CD4-positive, alpha-beta T cell treated with Interleukin-6 at 100 ng/mL for 8 hours (primary cell): ENCODE measurements around the gene GAB2.

Source experiments
- DNase-seq: peaks from one replicate; pipeline ENCODE4 v3.0.0-alpha.2; 2020; ENCODE audit warnings: mixed read lengths, low spot score

Gene GAB2

DNA sequence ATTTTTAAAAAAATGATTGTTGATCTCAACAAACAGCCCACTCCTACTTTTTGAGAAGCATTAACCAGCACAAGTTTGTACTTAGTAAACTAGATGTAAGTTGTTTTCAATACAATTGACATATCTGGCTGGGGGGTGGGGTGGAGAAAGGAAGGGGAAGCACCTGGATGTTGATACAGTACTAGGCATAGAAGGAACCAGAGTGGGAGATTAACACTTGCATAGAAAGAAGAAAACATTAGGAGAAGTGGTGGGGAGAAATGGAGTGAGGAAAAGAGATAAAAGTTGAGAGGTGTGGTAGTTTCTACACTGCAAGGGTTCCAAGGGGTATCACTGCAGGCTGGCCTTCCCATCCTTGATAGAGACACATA, 10.6 kb upstream of the GAB2 start:
- DNase-seq = no peak

DNA sequence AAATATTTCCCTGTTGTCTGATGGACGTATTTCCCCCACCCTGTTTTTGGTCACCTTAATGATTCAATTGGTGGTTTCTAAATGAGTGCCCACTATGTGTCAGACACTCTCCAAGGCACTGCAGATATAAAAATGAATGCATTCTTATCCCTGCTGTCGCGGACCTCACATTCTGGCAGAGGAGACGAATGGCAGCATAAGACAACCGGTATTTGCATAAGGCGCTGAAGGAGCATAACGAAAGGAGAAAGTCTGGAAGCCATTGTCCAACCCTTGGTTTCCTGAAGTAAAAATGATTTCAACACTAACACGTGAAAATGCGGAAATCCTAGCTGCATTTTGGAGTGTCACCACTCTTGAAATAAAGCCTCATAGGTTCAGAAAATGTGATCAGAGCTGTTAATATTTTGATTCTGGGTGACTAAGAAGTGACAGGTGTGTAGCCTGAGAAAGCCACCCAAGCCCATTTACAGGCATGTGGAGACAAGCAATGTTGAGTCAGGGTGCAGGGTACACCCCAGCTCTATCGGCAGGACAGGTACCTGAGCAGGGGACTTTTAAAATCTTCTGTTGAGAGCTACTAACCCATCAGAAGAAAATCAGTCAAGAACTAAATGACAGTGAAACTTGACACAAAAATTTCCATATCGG, 10.1 kb upstream of the GAB2 start:
- no peak for DNase-seq

DNA sequence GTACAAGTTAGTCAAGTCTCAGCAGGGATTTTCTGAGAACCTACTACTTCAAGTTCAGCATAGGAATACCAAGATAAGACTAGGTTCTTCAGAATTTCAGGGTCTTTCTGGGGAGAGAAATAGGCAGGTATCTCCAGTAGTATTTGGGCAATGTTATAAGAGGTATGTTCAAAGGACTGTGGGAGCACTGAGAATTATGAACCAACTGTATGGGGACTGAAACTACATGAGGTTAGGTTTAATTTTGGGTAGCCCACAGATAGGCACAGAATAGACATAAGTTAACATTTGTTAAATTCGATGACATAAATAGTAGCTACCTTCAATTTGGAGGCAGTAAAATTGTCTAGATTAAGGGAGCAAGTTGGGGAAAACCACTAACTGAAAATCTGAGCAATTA, 9.2 kb upstream of the GAB2 start:
- no peak for DNase-seq

DNA sequence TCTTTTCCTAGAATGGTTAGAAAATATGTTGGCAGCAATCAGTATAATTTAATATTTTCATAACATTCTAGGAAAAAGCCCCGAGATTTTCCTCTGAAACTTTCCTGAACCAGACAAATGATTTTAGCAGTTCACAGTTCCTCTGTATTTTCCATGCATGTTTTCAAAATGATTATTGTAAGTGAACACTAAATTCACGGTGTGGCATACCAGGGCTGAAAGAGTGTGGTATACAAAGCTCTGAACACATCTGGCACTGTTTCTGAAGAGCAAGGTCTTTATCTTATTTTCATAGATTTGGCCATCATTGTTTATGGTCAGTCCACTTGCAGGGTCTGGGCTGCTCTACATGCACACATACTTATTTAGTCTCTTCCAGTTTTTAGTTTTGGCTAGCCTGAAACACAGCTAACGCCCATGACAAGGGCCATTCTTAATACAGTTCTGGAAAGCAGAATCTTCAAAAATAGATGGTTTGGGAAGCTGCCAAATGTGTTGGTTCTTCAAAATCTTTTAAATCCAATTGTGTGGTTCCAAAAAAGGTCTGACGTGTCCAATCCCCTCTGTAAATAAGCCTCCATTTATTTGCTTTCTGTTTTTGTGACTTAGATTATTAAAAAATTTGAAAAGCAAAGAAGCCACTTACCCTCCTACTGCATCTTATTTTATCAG, 7.9 kb upstream of the GAB2 start:
- DNase-seq = no peak

DNA sequence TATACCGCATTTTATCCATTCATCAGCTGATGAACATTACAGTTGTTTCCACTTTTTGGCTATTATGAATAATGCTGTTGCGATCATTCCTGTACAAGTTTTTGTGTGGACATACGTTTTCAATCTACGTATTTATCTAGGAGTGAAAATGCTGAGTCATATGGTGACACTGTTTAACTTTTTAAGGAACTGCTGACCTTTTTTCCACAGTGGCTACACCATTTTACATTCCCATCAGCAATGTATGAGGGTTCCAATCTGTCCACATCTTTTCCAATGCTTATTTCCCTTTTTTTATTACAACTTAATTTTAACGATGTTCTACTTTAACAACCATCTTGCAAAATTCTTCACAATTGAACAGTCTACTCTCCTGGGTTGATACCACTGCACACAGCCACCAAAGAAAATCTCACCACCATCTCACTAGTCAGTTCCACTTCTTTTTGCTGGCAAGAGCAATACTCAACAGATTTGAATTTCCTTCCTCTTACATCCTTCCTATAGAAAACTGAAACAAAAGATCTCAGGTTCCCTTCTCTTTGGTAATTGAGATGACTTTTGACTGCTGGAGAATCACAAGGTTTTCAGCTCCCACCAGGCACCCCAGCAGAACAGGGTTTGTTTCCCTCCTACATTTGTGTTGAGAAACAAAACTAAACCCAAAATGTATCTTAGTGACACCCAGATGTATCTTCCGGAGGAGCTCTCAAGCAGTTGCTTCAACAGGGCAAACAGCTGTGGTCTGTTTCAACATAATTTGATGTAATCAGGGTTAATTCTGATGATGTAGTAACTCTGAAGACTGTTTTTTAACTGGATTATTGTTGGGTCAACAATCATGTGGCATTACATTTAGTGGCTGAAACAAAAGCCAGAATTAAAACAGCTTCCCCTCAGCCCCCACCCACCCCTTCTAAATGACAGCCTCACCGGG, 7.0 kb upstream of the GAB2 start:
- DNase-seq = no peak

DNA sequence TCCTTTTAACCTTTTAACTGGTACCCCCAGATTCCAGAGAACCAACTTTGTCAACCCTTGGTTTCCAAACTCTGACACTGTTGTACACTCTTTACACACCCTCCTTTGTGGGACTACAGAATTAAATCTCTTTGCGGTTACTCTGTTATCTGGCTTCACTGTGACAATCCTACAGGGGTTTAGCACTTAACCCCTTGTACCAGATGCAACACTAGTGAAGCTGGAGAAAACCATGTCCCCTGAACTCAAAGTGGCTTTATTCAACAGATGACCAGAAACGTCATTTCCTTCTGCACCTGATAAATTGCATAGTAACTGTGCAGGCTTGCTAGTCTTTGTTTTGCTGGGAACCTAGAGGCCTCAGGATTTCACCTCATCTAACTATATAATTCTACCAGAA, 5.6 kb upstream of the GAB2 start:
- no peak for DNase-seq

DNA sequence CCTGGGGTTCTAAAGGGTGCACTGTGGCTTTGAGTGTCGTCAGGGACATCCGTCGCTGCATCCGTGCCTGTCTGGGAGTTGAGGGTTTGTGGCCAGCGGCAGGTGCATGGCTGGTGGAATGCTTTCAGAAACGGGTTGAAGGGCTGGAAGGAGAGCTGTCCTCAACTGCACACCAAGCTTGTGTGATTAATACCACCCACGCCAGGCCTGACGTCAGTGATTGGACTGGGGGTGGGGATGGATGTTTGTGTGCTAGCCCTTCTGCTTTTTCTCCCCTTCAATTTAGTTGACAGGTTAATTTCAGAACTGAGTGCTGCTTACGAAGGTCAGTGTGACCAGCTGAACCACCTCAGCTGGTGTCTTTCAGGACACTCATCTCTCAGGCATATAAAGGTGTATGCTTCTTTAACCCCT, 3.2 kb upstream of the GAB2 start:
- DNase-seq = no peak

DNA sequence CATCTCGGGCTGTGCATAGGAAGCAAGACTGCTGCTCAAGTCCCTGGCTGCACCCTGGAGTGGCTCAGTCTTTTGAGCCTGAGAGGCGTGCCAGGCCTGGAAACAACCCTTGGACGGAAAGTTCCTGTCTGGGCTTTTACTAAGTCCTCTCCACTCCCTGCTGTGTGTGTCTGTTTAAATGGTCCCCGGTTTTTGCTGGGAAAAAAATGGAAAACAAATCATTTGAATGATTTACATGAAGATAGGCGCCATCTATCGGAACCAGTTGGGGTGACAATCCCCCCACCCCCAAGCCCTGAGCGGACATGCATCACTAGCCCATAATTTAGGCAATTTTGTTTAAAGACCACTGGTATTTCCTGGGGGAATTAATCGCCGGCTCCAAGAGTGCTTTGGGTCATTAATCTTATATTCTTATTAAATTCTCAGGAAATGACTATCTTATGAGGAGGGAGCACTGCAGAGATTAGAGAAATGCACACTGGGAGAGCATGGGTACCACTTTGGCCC, 2.7 kb upstream of the GAB2 start:
- peak; percentile 42 for DNase-seq

DNA sequence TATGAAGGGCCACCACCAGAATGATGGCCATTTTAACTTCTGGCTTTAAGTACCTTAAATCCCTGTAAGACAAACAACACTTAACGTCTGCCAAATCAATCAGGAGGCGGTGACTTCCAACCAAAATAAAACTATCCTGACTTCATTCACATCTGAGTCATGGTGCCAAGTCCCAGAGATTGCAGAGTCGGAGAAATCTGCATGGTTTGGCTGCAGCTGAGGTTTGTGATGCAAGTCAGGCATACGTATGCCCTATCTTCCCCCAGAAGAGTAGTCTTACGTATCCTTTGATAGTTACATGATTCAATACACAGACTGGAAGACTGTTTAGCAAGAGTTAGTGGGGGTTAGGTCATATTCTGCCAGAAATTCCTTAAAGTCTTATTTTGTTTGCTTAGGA, 1.7 kb upstream of the GAB2 start:
- DNase-seq = no peak

DNA sequence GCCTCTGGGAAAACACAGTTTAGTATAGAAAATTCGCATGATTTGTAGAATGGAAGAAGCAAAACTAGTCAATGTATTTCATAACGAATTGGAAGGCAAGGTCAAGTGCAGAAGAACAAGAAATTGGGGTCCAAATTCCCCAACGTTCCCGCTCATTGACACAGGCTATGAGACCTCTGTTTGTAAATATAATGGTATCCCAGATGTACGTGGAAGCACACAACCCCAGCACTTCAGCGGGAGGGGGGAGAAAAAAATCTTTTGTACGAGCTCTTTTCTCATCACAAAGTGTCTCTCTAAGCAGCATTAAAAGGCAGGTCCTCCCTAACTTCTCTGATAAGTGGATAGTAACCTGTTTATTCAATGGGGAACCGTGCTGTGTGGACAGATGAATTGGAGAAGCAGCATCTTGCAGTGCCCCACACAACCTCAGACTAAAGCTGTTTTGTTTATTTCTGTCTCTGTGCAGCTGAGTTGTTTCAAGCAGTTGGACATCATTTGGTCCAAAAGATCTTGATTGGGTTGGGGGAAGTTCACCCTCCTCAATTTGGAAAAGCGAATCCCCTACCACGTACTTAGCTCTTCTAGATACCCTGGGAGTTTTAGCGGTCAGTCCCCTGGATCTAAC, 1.1 kb upstream of the GAB2 start:
- no peak for DNase-seq

DNA sequence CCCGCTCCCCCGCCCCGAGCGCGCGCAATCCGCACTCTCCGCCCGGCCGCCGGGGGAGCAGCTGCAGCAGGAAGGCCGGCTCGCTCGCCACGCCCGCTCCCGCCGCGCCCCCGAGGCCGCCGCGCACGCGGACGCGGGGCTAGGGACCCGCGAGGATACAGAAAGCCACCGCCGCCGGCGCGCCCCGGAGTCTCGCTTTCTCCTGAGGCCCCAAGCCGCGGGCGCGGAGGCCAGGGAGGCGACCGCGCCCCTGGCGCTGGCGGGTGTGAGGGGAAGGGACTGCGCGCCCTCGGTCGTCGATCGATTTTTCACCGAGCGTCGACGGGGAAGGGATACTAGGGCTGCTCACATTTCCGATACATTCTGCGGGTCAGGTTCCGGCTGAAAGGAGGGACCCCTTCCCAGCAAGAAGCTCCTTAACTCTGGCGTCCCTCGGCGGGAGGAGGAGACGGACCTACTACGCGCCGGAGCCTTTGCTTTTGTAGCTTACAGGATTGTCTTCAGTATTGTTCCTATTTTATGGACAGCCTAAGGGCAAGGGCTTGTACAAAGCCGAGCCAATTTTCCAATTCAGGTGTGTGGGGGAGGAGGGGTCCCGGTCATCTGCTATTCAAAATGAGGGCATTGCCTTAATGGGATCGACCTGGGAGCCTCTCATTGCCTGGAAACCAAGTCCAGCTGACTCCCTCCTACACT, 416 bp upstream of the GAB2 start:
- DNase-seq = peak; percentile 67

DNA sequence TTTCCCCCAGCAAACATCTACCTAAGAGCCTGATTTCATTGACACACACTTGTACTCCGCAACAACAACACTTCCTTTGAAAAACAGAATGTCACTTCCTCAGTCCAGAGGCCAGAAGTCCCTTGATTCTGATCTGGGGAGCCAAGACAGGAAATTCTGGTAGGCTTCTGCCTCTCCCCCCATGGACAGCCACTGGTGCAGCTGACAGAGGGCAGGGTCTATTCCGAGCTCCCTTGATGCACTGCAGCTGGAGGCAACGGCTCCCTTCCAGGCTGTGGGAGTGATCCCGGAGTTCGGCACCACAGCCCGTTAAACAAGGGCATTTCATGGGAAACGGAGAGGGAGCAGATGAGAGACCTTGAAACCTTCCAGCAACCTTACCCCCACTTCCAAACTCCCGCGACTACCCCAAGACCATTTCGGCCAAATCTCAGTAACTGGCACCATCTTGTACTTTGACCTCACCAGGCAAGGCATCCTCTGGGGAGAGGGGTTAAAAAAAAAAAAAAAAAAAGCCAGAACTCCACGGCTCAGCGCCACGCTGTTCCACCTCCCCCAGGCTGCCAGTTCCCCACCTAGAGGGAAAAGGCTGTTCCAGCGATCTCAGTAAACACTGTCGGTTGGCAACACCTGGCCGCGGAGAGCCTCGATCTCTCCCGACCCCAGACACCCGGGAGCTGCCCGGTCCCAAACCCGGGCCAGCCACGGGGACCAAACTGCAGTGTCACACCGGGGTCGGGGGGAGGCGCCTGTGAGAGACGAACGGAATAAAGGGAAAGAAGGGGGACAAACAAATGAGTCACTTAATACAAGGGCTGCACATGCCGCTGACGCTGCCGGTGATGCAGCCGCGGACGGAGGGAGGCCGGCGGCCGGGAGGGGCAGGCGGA, 1.1 kb downstream of the GAB2 start:
- peak; percentile 63 for DNase-seq

DNA sequence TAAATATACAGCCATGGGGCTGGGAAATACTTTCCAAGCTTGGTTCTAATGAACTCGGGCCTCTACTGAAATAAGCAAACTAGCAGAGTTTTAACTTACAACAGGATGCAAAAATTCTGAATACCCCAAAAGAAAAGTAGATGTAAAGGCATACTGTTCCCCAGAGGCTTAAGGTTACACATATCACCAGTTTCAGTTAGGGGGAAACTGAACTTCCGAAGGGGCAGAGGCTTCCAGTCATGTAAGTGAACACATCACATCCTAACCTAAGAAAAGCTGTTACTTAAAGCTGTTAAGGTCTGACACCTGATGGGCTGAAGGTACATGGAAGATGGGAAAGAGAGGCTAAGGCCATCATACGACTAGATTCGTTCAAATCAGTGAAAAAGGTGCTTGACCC, 2.3 kb downstream of the GAB2 start:
- DNase-seq = no peak

DNA sequence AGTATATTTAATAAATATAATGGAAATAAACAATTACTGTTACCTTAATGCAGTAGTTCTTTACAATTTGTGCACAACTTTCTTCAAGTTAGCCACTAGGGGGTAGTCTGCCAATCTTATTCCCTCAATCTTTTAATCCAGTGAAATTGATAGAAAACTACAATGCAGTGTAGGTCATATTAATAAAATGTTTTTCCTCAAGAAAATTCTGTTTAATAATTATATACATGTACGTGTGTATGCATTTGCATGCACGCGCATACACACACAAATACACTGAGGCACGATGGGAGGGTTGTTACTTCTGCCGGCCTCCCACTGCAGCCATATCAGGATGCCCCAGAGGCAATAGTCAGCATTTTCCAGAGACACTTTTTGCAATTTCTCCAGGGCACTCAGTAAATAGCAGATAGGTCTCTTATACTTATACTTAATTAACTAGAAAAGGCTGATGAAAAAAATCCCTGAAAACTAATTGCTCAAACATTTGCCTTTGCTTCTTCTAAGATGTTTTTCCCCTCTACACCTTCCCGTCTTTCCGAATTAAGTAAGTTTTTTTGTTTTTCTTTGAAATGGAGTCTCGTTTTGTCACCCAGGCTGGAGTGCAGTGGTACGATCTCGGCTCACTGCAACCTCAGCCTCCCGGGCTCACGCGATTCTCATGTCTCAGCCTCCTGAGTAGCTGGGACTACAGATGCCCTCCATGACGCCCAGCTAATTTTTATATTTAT, 3.1 kb downstream of the GAB2 start:
- DNase-seq = no peak

DNA sequence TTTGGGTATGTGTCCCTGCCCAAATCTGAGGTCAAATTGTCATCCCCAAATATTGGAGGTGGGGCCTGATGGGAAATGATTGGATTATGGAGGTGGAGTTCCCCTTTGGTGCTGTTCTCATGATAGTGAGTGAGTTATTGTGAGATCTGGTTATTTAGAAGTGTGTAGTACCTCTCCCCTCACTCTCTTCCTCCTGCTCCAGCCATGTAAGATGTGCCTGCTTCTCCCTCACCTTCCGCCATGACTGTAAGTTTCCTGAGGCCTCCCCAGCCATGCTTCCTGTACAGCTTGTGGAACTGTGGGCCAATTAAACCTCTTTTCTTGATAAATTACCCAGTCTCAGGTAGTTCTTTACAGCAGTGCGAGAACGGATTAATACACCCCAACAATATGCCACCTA, 9.0 kb downstream of the GAB2 start:
- no peak for DNase-seq

DNA sequence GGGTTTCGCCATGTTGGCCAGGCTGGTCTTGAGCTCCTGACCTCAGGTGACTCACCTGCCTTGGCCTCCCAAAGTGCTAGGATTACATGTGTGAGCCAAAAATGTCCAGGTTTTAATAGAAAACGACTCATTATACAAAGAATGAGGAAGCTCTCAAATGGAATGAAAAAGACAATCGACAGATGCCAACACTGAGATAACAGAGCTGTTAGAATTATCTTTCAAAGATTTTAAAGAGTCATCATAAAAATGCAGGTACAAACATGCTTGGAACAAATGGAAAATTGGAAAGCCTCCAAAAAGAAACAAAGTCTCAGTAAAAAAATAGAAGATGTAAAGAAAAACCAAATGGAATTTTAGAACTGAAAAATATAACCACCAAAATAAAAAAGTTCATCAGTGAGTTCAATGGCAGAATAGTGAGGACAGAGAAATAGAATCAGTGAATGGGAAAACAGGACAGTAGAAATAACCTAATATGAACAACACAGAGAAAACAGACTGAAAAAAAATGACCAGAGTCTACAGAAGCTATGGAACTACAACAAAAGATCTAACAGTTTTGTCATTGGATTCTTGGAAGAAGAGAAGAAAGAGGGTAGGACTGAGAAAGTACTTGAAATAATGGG, 10.9 kb downstream of the GAB2 start:
- no peak for DNase-seq

DNA sequence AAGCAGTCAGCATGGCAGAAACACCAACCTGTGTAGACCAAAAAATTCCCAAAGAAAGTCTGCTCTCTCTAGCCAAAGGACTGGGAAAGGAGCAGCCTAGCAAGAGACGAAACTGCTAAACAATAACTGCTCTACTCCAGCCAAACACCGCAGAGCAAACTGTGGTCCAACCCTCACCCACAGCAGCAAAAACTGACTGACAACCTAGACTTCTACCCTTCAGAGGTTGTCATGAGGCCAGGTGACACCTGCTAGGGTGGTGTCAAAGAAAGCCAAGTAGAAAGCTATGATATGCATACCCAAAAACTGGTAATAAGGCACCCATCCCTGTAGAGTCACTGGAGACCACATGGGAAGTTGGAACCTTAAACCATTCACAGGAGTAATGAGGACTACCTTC, 11.8 kb downstream of the GAB2 start:
- no peak for DNase-seq

DNA sequence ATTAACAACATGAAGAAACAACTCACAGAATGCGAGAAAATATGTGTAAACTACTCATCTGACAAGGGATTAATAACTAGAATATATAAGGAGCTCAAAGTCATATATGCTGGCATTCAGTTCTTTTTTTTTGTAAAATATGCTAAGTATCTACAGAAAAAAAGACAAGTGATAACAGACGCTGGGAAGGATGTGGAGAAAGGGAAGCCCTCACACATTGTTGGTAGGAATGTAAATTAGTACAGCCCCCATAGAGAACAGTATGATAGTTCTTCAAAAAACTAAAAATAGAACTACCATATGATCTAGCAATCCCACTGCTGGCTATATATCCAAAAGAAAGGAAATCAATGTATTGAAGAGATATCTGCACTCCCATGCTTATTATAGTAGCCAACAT, 13.8 kb downstream of the GAB2 start:
- DNase-seq = no peak

DNA sequence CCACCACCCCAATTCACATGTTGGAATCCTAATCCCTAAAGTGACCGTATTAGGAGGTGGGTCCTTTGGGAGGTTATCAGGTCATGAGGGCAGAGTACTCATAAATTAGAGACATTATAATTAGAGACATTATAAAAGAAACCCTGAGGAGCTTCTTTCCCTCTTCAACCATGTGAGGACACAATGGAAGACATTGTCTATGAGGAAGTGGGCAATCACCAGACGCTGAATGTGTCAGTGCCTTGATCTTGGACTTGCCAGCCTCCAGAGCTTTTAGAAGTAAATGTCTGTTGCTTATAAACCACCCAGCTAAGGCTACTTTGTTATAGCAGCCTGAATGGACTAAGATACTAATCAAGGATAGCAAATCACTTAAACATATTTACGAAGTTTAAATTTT, 14.8 kb downstream of the GAB2 start:
- DNase-seq = no peak

DNA sequence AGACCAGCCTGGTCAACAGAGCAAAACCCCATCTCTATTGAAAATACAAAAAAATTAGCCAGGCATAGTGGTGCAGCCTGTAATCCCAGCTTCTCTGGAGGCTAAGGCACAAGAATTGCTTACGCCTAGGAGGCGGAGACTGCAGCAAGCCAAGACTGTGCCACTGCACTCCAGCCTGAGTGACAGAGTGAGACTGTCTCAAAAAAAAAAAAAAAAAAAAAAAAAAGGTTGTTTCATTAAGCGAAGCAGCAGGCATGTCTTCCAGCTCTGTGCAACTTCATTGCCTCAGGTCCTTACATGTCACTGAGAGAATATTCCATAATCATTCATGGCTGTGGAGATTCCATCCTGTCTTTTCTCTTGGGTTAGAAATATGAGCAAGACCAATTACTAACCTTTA, 16.9 kb downstream of the GAB2 start:
- no peak for DNase-seq
